Left lung (tissue), 10 donors: ENCODE data around the gene ZSCAN10. TPM values are rescaled to one million over a fixed set of nuclear protein-coding genes. Genes with fewer than 3 reads are reported as not detected.
A peak's percentile ranks its signal among the peaks of the same experiment; 100 is the strongest.
"Not testable (repeated sequence)": the region's sequence is repeated elsewhere in the genome, so short reads cannot be mapped to it uniquely, and the experiment has no call there.

Source experiments
- ATAC-seq: fragments of 200-7000 bp; cut with Tn5 transposase; one replicate; pipeline ENCODE4 v1.9.1; 2020; ENCODE audit warnings: moderate library complexity
- DNase-seq, 4 donors: peaks; one replicate each; pipeline ENCODE4 v3.0.0-alpha.2; 2013 to 2020
- H3K27ac ChIP-seq, 2 donors: fragments of 200-600 bp; sonication (generic) in 1 of 2; one replicate each; pipeline versions ENCODE4 v1.5.0 to v1.8.0; 2020 to 2021
- H3K27me3 ChIP-seq, 2 donors: fragments of 200-600 bp; sonication (generic) in 1 of 2; one replicate each; pipeline versions ENCODE4 v1.5.0 to v1.8.0; 2020 to 2021
- H3K36me3 ChIP-seq, 2 donors: fragments of 200-600 bp; sonication (generic) in 1 of 2; one replicate each; pipeline versions ENCODE4 v1.5.0 to v1.8.0; 2020 to 2021
- H3K4me1 ChIP-seq, 2 donors: fragments of 200-600 bp; one replicate each; pipeline ENCODE4 v1.8.0; 2021
- H3K4me3 ChIP-seq, 2 donors: fragments of 200-600 bp; sonication (generic) in 1 of 2; one replicate each; pipeline versions ENCODE4 v1.5.0 to v1.8.0; 2020 to 2021; ENCODE audit warnings: mild to moderate bottlenecking in 1 of 2
- H3K9me3 ChIP-seq, 2 donors: fragments of 200-600 bp; sonication (generic) in 1 of 2; one replicate each; pipeline versions ENCODE4 v1.5.0 to v1.8.0; 2020 to 2021
- CTCF ChIP-seq, 2 donors: fragments of 200-600 bp; sonication (generic) in 1 of 2; IDR thresholded peaks; one replicate each; pipeline versions ENCODE4 v1.5.0 to v1.8.0; 2021; ENCODE audit warnings: antibody characterized with exemption in 2 of 2
- intact Hi-C, 2 donors: fragments of 100-400 bp; cut with DNase I; formaldehyde crosslinking; loops; one replicate each; pipeline versions ENCODE4 v1.11.2 to v1.14.2; 2022
- polyA plus RNA-seq, 6 donors: library from polyadenylated mRNA; unstranded; fragments of 120-200 nt; gene quantifications; one replicate each; pipeline ENCODE4 v1.2.1, GENCODE V29; 2013; ENCODE audit not compliant: insufficient read length in 6 of 6
- total RNA-seq, 2 donors: library from RNA; stranded (reverse); fragmentation: NEBNext Ultra II Directional; extraction: Animal tissue kit (Norgen Biotek cat#: 25700); gene quantifications; one replicate each; pipeline ENCODE4 v1.2.1, GENCODE V29; 2021
- donor health status: DM: no; HTN: yes; CAD: no.
- donor health status: DM: no; HTN: no; CAD: no.

Gene ZSCAN10
- total and polyA plus RNA-seq, 8 donors = 0.13 TPM; not detected in 7

- H3K4me3 ChIP-seq = no peak overlapping the region
- peaks cover 0 to 21% of the 10 kb centered on the region in 2 donors for H3K4me1 ChIP-seq
- ATAC-seq (peak; percentile 55), DNase-seq (peak in 1 of 4 donors; percentile 83)
- intact Hi-C loops = no loop called here
- TF ChIP-seq CTCF (IDR thresholded peaks at IDR 0.05) = no peak
- peaks cover 0 to 3% of the 10 kb centered on the region in 2 donors for H3K36me3 ChIP-seq
- no peaks in the 10 kb centered on the region for H3K27me3 ChIP-seq
- peak overlapping the region in 1 of 2 donors; percentile 61 for H3K27ac ChIP-seq
- H3K9me3 ChIP-seq = no peaks in the 10 kb centered on the region
Observed at GRCh38 chr16:3074860-3075522, 24.1 kb downstream of the ZSCAN10 start.

GRCh38 chr16:3073448-3073847 is 25.6 kb downstream of the ZSCAN10 start:
- ATAC-seq (no peak), DNase-seq (no peak)
- Histone ChIP-seq H3K4me3 (no peak overlapping the region), H3K27me3 (no peaks in the 10 kb centered on the region), H3K9me3 (no peaks in the 10 kb centered on the region), H3K4me1 (peaks cover 0 to 30% of the 10 kb centered on the region in 2 donors), H3K27ac (peak overlapping the region in 1 of 2 donors; percentile 61), H3K36me3 (peaks cover 0 to 8% of the 10 kb centered on the region in 2 donors)
- intact Hi-C loops = no loop called here
- TF ChIP-seq CTCF (IDR thresholded peaks at IDR 0.05) = no peak

GRCh38 chr16:3072576-3073263 is 26.4 kb downstream of the ZSCAN10 start:
- intact Hi-C loops, H3K27me3 ChIP-seq, ATAC-seq, H3K9me3 ChIP-seq, DNase-seq, H3K4me3 ChIP-seq, H3K36me3 ChIP-seq: not testable (repeated sequence)
- peaks cover 0 to 38% of the 10 kb centered on the region in 2 donors for H3K4me1 ChIP-seq
- peak overlapping the region in 1 of 2 donors; percentile 61 for H3K27ac ChIP-seq

- ATAC-seq, intact Hi-C loops, H3K4me3 ChIP-seq, DNase-seq, H3K27ac ChIP-seq, H3K9me3 ChIP-seq, H3K27me3 ChIP-seq: not testable (repeated sequence)
- Histone ChIP-seq H3K4me1 (peaks cover 0 to 42% of the 10 kb centered on the region in 2 donors), H3K36me3 (peaks cover 0 to 12% of the 10 kb centered on the region in 2 donors)
Observed at GRCh38 chr16:3072148-3072547, 26.9 kb downstream of the ZSCAN10 start.

DNA sequence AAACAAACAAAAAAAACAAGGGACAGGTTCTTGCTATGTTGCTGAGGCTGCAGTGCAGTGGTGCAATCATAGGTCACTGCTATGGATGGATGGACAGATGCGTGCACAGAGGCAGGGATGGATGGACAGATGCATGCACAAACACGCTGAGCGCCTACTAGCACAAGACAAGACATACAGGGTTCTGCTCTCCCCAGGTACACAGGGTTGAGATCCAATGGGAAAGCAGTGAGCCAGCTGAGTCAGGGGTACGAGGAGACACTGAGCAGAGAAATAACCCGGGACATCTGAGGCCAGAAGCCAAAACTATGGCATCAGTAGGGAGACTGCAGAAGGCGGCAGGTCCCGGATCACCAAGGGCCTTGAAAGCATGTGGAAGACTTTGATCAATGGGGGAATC is 27.4 kb downstream of the ZSCAN10 start:
- H3K4me1 ChIP-seq = peaks cover 0 to 43% of the 10 kb centered on the region in 2 donors
- no peak for TF ChIP-seq CTCF (IDR thresholded peaks at IDR 0.05)
- intact Hi-C loops = no loop called here
- ATAC-seq (no peak), DNase-seq (no peak)
- no peaks in the 10 kb centered on the region for H3K27me3 ChIP-seq
- H3K4me3 ChIP-seq = no peak overlapping the region
- no peaks in the 10 kb centered on the region for H3K9me3 ChIP-seq
- H3K36me3 ChIP-seq = peaks cover 0 to 12% of the 10 kb centered on the region in 2 donors
- no peak overlapping the region for H3K27ac ChIP-seq

- intact Hi-C loops = no loop called here
- DNase-seq (no peak), ATAC-seq (no peak)
- H3K4me3 ChIP-seq = no peak overlapping the region
- H3K27me3 ChIP-seq = no peaks in the 10 kb centered on the region
- no peaks in the 10 kb centered on the region for H3K9me3 ChIP-seq
- no peak overlapping the region for H3K27ac ChIP-seq
- no peak for TF ChIP-seq CTCF (IDR thresholded peaks at IDR 0.05)
- peaks cover 0 to 52% of the 10 kb centered on the region in 2 donors for H3K4me1 ChIP-seq
- peaks cover 0 to 12% of the 10 kb centered on the region in 2 donors for H3K36me3 ChIP-seq
Observed at GRCh38 chr16:3070608-3071111, 28.4 kb downstream of the ZSCAN10 start.

- intact Hi-C loops, H3K4me3 ChIP-seq, H3K9me3 ChIP-seq, H3K27me3 ChIP-seq, ATAC-seq, H3K27ac ChIP-seq, DNase-seq: not testable (repeated sequence)
- Histone ChIP-seq H3K4me1 (peaks cover 9 to 50% of the 10 kb centered on the region in 2 donors), H3K36me3 (peaks cover 0 to 12% of the 10 kb centered on the region in 2 donors)
Observed at GRCh38 chr16:3069146-3069545, 29.9 kb downstream of the ZSCAN10 start.
